ENCODE results near the gene GGPS1. TPM values are rescaled to one million over a fixed set of nuclear protein-coding genes. Genes with fewer than 3 reads are reported as not detected.

Gene GGPS1
- total RNA-seq, 4 donors from 2014 or later: 6.0 to 17.0 (median 14.1) TPM

GRCh38 chr1:235320521-235321179, 7.7 kb upstream of the GGPS1 start:
- Histone ChIP-seq H3K4me1 (peaks cover 0 to 72% (median 23%) of the 10 kb centered on the region in 3 donors), H3K4me3 (no peak overlapping the region), H3K36me3 (peaks cover 0 to 28% (median 0%) of the 10 kb centered on the region in 3 donors), H3K9me3 (no peaks in the 10 kb centered on the region), H3K27me3 (no peaks in the 10 kb centered on the region), H3K27ac (no peak overlapping the region)
- TF ChIP-seq CTCF (IDR thresholded peaks at IDR 0.05): no peak
- no peak for TF ChIP-seq POLR2A (IDR thresholded peaks at IDR 0.05)
- DNase-seq: no peak
- 72 to 86% methylated on average over 6 of the region's 6 CpGs for WGBS, 2 donors
- intact Hi-C loops (cut with DNase I): loop anchor here (10.0 kb wide), 1 partner anchor 56 kb away; no protein-coding TSS in a partner anchor

GRCh38 chr1:235324296-235324695, 4.1 kb upstream of the GGPS1 start:
- TF ChIP-seq CTCF (IDR thresholded peaks at IDR 0.05) (no peak), POLR2A (IDR thresholded peaks at IDR 0.05) (no peak)
- peaks cover 0 to 10% (median 0%) of the 10 kb centered on the region in 3 donors for H3K36me3 ChIP-seq
- H3K27ac ChIP-seq: no peak overlapping the region
- WGBS, 2 donors: 87% methylated on average over 5 of the region's 5 CpGs
- DNase-seq: no peak
- peaks cover 8 to 65% (median 22%) of the 10 kb centered on the region in 3 donors for H3K4me1 ChIP-seq
- intact Hi-C loops (cut with DNase I): loop anchor here (10.0 kb wide), 1 partner anchor 59 kb away; no protein-coding TSS in a partner anchor
- no peaks in the 10 kb centered on the region for H3K9me3 ChIP-seq
- no peaks in the 10 kb centered on the region for H3K27me3 ChIP-seq
- H3K4me3 ChIP-seq: no peak overlapping the region

- no peaks in the 10 kb centered on the region for H3K27me3 ChIP-seq
- no peaks in the 10 kb centered on the region for H3K9me3 ChIP-seq
- intact Hi-C loops (cut with DNase I): loop anchor here (10.0 kb wide), 1 partner anchor 60 kb away; no protein-coding TSS in a partner anchor
- no peak overlapping the region for H3K27ac ChIP-seq
- peaks cover 16 to 73% (median 28%) of the 10 kb centered on the region in 3 donors for H3K4me1 ChIP-seq
- H3K36me3 ChIP-seq: peaks cover 0 to 3% (median 0%) of the 10 kb centered on the region in 3 donors
- no peak for DNase-seq
- peak overlapping the region in 2 of 4 donors; percentile 77 to 94 for H3K4me3 ChIP-seq
- TF ChIP-seq CTCF (IDR thresholded peaks at IDR 0.05) (no peak), POLR2A (IDR thresholded peaks at IDR 0.05) (no peak)
- 12 to 19% methylated on average over 3 of the region's 3 CpGs for WGBS, 2 donors
Observed at GRCh38 chr1:235325139-235325538, 3.2 kb upstream of the GGPS1 start.

- H3K27ac ChIP-seq: peak overlapping the region in 2 of 4 donors; percentile 95 to 97
- peaks cover 21 to 73% (median 35%) of the 10 kb centered on the region in 3 donors for H3K4me1 ChIP-seq
- intact Hi-C loops (cut with DNase I): loop anchor here (10.0 kb wide), 1 partner anchor 61 kb away; no protein-coding TSS in a partner anchor
- no peaks in the 10 kb centered on the region for H3K27me3 ChIP-seq
- 11 to 29% methylated on average over 2 of the region's 2 CpGs for WGBS, 2 donors
- H3K4me3 ChIP-seq: peak overlapping the region in 3 of 4 donors; percentile 77 to 94 (median 91)
- TF ChIP-seq CTCF (IDR thresholded peaks at IDR 0.05) (no peak), POLR2A (IDR thresholded peaks at IDR 0.05) (no peak)
- no peak for DNase-seq
- H3K36me3 ChIP-seq: peaks cover 0 to 3% (median 0%) of the 10 kb centered on the region in 3 donors
- H3K9me3 ChIP-seq: no peaks in the 10 kb centered on the region
Observed at GRCh38 chr1:235325854-235326253, 2.5 kb upstream of the GGPS1 start.
